Body of pancreas (tissue), 4 donors: ENCODE data around the gene CEP192.

Experiments used
- POLR2A ChIP-seq, 3 donors: fragments of 450-650 bp; IDR thresholded peaks; one replicate each; pipeline ENCODE4 v1.6.1; 2016; ENCODE audit warnings: antibody characterized with exemption in 3 of 3, mild to moderate bottlenecking in 2 of 3
- TF ChIP-seq, protein P1 (sequence below), 7 experiments: fragments of 450-650 bp in 4 of 7; fragments of 200-600 bp in 3 of 7; sonication (generic) in 3 of 7; IDR thresholded peaks; one replicate each; pipeline ENCODE4 v1.5.1; 2016 to 2019; ENCODE audit warnings: antibody characterized with exemption in 7 of 7

DNA sequence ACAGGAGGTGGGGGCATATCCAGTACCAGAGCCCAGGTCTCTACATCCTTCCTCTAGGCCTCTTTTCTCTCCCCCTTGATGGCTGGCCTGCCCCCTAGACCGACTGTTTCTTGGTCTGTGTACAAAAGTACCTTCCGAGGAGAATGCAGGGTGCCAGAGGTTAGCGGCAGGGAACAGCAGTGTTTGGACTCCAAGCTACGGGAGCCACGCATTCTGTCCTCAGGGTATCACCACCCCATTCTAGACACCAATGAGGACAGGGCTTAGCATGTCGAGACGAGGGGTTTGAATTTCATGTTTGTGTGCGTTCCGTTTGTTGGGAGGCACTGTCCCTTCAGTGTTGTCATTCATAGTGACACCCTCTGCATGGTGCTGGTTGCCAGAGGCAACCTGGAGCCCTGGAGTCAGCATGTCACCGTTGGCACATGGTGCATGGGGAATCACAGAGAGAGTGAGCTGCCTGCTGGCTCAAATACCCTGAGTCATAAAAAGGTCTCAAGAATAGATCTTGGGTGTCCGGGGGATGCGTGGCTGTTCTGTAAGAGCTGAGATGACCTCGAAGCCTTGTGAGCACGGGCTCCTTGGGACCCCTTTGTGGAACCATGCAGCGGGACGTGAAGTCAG is 170.2 kb downstream of the CEP192 start:
- TF ChIP-seq, protein P1, sequence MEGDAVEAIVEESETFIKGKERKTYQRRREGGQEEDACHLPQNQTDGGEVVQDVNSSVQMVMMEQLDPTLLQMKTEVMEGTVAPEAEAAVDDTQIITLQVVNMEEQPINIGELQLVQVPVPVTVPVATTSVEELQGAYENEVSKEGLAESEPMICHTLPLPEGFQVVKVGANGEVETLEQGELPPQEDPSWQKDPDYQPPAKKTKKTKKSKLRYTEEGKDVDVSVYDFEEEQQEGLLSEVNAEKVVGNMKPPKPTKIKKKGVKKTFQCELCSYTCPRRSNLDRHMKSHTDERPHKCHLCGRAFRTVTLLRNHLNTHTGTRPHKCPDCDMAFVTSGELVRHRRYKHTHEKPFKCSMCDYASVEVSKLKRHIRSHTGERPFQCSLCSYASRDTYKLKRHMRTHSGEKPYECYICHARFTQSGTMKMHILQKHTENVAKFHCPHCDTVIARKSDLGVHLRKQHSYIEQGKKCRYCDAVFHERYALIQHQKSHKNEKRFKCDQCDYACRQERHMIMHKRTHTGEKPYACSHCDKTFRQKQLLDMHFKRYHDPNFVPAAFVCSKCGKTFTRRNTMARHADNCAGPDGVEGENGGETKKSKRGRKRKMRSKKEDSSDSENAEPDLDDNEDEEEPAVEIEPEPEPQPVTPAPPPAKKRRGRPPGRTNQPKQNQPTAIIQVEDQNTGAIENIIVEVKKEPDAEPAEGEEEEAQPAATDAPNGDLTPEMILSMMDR (IDR thresholded peaks at IDR 0.05), result no peak
- TF ChIP-seq POLR2A (IDR thresholded peaks at IDR 0.05), result no peak
